HL-60 (cell line): Measurements from ENCODE around the gene UIMC1.

ENCODE experiments used
- CTCF ChIP-seq: IDR thresholded peaks from one replicate; pipeline ENCODE4 v1.5.1; 2011; ENCODE audit warnings: low read length, control low read depth, inconsistent platforms; ENCODE audit not compliant: insufficient read depth
- GABPA ChIP-seq: IDR thresholded peaks from 2 replicates; pipeline ENCODE4 v1.6.1; 2012; ENCODE audit warnings: low read depth
- POLR2AphosphoS5 ChIP-seq: IDR thresholded peaks from 2 replicates; pipeline ENCODE4 v1.6.1; 2012; ENCODE audit warnings: low read depth
- TF ChIP-seq, protein P1 (sequence below): IDR thresholded peaks from 2 replicates; pipeline ENCODE4 v1.6.1; 2012; ENCODE audit warnings: low read depth; ENCODE audit not compliant: insufficient replicate concordance

DNA sequence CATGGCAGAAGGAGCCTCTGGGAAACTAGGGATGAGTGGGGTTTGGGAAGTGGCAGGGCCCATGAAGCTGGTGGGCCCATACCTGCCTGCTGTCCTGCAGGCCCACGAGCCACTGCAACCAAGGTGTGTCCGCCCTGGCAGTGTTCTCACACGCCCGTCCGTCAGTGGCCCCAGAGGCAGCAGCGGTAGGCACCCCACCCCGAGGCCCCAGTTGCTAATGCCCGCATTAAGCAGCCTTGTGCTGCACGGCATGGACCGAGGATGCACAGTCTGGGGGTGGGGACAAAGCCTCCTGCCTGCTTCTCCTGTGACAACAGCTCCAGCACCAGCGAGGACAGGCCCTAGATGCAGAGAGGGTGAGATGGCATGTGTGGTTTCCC is 148.7 kb downstream of the UIMC1 start:
- TF ChIP-seq CTCF (no peak), POLR2AphosphoS5 (no peak), GABPA (no peak)
- TF ChIP-seq, protein P1, sequence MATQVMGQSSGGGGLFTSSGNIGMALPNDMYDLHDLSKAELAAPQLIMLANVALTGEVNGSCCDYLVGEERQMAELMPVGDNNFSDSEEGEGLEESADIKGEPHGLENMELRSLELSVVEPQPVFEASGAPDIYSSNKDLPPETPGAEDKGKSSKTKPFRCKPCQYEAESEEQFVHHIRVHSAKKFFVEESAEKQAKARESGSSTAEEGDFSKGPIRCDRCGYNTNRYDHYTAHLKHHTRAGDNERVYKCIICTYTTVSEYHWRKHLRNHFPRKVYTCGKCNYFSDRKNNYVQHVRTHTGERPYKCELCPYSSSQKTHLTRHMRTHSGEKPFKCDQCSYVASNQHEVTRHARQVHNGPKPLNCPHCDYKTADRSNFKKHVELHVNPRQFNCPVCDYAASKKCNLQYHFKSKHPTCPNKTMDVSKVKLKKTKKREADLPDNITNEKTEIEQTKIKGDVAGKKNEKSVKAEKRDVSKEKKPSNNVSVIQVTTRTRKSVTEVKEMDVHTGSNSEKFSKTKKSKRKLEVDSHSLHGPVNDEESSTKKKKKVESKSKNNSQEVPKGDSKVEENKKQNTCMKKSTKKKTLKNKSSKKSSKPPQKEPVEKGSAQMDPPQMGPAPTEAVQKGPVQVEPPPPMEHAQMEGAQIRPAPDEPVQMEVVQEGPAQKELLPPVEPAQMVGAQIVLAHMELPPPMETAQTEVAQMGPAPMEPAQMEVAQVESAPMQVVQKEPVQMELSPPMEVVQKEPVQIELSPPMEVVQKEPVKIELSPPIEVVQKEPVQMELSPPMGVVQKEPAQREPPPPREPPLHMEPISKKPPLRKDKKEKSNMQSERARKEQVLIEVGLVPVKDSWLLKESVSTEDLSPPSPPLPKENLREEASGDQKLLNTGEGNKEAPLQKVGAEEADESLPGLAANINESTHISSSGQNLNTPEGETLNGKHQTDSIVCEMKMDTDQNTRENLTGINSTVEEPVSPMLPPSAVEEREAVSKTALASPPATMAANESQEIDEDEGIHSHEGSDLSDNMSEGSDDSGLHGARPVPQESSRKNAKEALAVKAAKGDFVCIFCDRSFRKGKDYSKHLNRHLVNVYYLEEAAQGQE: no peak
